D721Med (cell line): ENCODE measurements around the gene RPS10.

Experiments used
- DNase-seq: peaks from one replicate; pipeline ENCODE4 v3.0.0; 2011; ENCODE audit warnings: low spot score; ENCODE audit not compliant: insufficient read length
- FAIRE-seq: peaks from 2 replicates; lab custom pipeline; 2011; peaks lifted over from hg19 to GRCh38; lab: Jason Lieb, UNC
- TF ChIP-seq, protein P1 (sequence below): IDR thresholded peaks from 2 replicates; pipeline ENCODE4 v1.5.1; 2012; ENCODE audit warnings: mild to moderate bottlenecking, control low read depth; ENCODE audit not compliant: insufficient read depth; ENCODE audit errors: missing control alignments

The RPS10 gene

DNA sequence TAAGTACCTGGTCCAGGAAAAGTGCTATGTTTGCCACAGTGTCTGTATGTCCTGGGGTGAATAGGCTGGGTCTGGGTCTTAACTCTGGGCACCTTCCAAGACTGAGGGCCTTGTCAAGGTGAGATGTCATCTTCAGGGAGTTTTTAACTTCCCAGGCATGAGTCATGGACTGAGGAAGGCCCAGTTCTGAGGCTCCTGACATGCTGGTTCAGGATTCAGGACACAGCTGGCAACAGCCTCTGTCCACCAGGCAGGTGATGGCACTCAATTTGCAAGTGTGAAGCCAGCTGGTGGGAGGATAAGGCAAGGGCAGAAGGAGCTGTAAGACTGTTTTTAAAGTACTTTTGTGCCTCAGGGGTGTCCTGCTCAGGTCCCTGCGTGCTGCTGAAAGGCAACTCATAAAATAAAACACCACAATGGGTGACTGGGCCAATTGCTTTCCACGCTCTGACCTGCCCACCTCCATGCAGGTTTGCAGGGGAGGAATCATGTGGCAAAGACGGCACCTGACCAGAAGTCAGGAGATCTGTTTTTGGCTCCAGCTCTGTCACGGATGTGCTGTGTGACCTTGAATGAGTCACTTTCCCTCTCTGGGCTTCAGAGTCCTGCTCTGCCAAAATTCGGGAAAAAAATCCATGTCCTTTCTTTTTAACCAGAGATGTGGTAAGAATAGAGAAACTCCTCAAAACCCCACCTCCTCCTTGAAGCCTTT lies 35.1 kb upstream of the RPS10 start:
- DNase-seq (no peak), FAIRE-seq (no peak)
- TF ChIP-seq, protein P1, sequence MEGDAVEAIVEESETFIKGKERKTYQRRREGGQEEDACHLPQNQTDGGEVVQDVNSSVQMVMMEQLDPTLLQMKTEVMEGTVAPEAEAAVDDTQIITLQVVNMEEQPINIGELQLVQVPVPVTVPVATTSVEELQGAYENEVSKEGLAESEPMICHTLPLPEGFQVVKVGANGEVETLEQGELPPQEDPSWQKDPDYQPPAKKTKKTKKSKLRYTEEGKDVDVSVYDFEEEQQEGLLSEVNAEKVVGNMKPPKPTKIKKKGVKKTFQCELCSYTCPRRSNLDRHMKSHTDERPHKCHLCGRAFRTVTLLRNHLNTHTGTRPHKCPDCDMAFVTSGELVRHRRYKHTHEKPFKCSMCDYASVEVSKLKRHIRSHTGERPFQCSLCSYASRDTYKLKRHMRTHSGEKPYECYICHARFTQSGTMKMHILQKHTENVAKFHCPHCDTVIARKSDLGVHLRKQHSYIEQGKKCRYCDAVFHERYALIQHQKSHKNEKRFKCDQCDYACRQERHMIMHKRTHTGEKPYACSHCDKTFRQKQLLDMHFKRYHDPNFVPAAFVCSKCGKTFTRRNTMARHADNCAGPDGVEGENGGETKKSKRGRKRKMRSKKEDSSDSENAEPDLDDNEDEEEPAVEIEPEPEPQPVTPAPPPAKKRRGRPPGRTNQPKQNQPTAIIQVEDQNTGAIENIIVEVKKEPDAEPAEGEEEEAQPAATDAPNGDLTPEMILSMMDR = no peak

DNA sequence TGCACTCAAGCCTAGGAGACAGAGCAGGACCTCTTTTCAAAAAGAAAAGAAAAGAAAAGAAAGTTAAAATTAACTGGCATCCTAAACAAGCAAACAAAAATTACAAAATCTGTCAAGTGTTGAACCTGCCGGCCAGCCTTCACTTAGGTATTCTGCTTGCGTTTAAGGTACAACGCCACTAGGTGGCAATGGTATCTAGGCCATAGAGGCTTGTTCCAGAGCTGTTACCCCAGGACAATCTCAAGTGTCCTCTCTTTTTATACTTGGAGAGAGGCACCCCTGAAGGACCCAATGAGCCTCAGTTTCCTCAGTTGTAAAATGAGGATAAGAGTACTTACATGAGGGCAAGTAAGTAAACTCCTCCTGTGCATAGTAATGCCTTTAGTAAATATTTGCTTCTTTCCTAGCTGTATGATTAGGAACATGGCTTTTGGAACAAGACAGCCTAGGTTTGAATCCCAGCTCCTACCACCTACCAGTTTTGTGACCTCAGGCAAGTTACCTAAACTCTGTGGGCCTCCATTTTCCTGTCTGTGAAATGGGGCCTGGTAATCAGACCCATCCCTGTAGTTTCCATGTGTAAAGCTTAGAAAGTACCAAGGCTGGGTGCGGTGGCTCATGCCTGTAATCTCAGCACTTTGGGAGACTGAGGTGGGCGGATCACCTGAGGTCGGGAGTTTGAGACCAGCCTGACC lies 34.2 kb upstream of the RPS10 start:
- FAIRE-seq = peak; percentile 6
- TF ChIP-seq, protein P1 = peak; percentile 89
- DNase-seq = no peak

DNA sequence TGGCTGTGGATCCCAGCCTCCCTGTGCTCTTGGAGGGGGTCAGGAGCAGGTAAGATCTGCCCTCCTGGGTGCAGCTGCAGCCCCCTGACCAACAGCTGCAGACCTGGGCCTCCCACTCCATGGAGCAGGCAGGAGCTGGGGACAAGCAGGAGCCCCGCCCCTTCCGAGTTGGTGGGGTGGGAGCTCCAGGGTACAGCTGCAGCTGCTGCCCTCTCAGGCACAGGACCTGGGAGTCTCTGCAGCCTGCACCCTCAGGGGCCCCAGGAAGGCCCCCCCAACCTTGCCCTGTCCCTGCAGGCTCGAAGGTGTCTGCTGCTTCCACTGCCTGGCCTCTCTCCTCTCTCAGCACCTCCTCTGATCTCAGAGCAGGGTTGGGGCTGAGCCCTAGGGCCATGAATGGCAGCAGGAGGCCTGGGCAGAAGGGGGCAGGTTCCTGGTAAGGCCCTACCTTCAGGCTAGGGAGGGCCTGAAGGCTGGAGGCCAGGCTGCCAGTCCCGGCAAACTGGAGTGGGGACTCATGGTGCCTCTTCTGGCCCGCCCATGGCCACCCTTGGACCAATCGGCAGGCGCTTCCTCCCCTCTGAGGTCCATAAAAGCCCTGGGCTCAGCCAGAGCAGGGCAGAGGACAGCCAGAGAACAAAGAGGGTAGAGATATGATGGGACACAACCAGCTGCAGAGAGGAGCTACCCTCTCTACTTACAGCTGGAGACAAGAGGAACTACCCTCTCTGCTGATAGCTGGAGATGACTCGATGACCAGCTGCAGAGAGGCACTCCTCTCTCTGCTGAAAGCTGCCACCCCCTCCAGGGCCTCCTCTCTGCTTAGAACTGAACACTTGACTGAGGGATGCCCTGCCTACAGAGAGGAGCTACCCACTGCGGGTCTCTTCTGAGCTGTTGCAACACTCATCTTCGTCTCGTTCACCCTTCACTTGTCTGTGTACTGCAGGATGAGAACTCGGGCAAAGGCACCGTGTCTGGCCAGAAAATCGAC lies 32.2 kb upstream of the RPS10 start:
- no peak for FAIRE-seq
- no peak for DNase-seq
- TF ChIP-seq, protein P1 = no peak

DNA sequence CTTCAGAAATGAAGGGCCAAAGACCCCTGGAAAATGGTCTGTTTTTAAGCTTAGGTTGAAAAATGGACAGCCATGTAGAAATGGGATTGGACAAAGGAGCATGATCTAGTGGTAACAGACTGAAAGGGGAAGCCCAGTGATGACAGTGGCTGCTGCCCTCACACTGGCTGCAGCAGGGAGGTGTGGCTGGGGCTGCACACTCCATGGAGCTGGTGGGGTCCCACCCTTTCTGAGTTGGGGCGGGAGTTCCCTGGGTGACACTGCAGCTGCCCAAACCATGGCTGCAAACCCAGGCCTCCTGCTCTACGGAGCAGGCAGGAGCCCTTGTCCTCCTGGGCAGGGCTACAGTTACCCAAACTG lies 31.5 kb upstream of the RPS10 start:
- TF ChIP-seq, protein P1 = no peak
- FAIRE-seq = no peak
- no peak for DNase-seq

DNA sequence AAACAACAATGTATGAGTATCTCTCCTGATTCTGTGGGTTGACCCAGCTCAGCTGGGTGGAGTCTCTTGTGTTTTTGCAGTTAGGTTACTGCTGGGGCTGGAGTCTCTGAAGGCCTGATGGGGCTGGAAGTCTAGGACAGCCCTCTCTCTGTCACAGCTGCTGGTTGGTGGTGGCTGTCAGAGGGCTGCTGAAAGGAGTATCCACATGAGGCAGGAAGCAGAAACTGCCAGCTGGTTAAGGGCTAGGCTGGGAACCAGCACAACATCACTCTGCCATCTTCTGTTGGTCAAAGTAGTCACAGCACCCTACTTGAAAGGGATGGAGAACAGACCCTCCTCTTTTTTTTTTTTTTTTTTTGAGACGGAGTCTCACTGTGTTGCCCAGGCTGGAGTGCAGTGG lies 30.0 kb upstream of the RPS10 start:
- TF ChIP-seq, protein P1 = no peak
- DNase-seq (no peak), FAIRE-seq (no peak)

DNA sequence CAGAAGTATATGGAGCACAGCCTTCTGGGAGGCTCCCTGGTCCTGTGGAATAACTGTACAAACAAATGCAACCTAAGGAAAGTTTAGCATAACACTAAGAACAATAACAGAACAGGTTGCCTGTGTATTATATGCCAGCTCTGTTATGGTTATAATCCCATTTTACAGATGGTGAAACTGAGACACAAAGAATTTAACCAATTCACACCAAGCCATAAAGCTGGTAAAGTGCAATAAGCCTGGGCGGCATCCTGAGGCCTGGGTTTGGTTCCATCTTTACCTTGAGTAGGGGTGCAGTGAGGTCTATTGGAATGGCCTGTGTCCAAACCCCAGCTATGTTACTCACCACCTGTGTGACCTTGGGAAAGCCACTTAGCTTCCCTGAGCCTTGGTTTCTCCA lies 25.3 kb upstream of the RPS10 start:
- DNase-seq (no peak), FAIRE-seq (no peak)
- TF ChIP-seq, protein P1 = no peak
